GM21515 (cell line): Measurements from ENCODE around the gene MGAT5B.
"Not testable (repeated sequence)": the region's sequence is repeated elsewhere in the genome, so short reads cannot be mapped to it uniquely, and the experiment has no call there.

Experiments used
- ATAC-seq: cut with Tn5 transposase; IDR thresholded peaks from one replicate; pipeline ENCODE4 v1.9.1; 2021; ENCODE audit not compliant: unreplicated experiment

Gene MGAT5B

DNA sequence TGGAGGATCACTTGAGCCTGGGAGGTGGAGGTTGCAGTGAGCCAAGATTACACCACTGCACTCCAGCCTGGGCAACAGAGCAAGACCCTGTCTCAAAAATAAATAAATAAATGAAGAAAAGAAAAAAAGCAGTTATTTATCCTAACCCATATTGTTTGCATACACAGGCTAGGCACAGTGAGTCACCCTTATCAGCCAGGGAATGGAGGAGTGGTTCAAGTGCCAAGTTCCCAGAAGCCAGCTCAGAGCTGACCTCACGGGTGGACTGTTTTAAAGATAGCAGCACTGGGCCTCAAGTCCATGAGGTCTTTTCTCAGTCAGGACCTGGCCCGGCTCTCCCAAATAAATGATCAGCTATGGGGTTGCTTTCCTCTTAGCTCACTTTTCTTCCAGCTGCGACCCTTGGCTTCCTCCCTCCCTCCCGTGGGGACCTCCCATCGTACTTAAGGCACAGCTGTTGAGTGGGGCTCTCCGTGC is 22.6 kb upstream of the MGAT5B start:
- no peak for ATAC-seq

DNA sequence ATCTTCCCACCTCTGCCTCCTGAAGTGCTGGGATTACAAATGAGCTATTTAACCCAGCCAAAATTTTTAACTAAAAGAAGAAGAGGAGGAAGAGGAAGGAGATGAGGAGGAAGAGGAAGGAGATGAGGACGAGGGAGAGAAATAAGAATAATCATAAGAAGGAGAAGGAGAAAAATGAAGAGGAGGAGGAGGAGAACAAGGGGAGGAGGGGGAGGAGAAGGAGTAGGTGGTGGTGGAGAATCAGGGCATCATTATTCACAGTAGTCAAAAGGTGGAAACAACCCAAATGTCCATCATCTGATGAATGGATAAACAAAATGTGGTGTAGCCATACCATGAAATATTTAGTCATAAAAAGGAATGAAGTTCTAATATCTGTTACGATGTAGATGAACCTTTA is 21.2 kb upstream of the MGAT5B start:
- ATAC-seq, result no peak

DNA sequence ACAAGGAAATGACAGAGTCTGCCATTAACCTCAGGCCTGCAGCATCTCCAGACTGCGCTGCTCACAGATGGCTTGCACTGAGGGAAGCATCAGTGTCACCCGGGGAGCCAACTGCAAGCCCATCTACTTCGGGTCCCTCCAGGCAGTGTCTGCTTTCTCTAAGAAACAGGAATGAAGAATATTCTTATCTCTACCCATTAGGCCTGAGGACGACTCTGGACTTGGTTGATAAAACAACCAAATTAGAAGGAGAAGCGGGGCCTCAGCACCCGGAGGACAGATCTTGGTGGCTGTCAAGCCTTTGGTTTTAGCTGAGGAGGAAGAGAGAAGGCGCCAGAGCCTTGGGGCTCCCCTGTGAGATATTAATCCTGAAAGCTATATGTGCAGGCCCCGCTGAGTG is 19.5 kb upstream of the MGAT5B start:
- ATAC-seq, result no peak

DNA sequence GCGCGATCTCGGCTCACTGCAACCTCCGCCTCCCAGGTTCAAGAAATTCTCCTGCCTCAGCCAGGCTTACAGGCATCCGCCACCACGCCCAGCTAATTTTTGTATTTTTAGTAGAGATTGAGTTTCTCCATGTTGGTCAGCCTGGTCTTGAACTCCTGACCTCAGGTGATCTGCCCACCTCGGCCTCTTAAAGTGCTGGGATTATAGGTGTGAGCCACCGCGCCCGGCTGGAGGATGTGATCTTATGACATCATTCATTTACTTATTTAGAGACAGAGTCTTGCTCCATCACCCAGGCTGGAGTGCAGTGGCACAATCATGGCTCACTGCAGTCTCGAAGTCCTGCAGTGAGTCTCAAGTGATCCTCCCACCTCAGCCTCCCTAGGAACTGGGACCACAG is 19.0 kb upstream of the MGAT5B start:
- ATAC-seq, result not testable (repeated sequence)

DNA sequence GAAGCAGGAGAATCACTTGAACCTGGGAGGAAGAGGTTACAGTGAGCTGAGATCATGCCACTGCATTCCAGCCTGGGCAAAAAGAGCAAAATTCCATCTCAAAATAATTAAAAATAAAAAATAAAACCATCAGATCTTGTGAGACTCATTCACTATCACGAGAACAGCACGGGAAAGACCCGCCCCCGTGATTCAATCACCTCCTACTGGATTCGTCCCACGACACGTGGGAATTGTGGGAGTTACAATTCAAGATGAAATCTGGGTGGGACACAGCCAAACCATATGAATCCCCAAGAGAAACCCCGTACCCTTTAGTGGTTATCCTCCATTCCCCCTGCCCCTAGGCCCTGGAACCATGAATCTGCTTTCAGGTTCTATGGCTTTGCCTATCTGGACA is 15.4 kb upstream of the MGAT5B start:
- ATAC-seq, result no peak

DNA sequence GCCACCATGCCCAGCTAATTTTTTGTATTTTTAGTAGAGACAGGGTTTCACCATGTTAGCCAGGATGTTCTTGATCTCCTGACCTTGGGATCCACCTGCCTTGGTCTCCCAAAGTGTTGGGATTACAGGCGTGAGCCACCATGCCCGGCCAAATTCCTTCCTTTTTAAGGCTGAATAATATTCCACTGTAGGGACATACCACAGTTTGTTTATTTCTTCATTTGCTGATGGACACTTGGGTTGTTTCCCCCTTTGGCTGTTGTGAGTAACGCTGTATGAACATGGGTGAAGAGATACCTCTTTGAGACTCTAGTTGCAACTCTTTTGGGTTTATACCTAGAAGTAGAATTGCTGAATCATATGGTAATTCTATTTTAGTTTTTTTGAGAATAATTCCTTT is 13.1 kb upstream of the MGAT5B start:
- no peak for ATAC-seq

DNA sequence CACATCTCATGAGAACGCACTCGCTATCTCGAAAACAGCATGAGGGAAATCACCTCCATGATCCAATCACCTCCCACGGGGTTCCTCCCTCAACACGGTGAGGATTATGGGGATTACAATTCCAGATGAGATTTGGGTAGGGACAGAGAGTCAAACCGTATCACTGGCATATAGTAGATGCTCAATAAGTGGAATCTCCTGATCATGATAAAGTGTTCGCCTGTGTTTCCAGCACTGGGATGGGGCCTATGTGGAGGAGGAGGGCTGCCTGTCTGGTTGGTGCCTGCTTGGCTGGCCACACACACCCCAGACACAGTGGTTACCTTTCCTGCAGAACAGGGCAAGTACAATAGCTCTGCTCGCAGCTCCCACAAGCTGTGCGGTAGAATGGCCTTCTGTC is 6.1 kb upstream of the MGAT5B start:
- no peak for ATAC-seq

DNA sequence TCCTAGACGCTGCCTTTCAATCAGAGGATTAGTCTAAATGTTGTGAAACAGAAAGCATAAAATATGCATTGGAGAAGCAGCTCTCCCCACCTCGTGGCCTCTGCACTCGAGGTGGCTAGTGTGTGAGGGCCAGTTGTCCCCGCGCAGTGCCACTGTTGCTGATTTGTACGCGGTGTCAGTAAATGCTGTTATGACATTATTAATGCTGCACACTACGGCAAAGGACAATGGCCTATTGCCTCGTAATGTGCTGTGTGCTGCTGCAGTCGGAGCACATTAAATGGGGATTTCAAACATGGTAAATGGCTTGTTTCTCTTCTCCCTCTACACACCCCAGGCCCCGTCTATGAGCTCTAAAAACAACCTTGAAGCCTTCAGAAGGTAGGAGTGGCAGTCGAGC is 5.7 kb upstream of the MGAT5B start:
- no peak for ATAC-seq

DNA sequence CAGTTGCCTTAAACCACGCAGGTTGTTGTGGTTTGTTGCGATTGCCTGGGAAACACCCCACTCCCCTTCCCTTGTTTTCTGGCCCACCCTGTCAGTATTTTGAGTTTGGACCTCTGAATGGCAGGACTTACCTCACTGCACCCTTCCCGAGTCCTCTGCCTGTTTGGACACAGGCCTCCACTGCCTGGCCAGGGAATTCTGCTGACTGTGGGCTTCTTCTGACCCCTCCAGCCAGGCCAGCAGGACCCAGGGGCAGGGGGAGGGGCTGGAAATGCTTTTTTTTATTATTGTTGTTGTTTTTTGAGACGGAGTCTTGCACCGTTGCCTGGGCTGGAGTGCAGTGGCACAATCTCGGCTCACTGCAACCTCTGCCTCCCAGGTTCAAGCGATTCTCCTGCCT is 4.2 kb upstream of the MGAT5B start:
- no peak for ATAC-seq

DNA sequence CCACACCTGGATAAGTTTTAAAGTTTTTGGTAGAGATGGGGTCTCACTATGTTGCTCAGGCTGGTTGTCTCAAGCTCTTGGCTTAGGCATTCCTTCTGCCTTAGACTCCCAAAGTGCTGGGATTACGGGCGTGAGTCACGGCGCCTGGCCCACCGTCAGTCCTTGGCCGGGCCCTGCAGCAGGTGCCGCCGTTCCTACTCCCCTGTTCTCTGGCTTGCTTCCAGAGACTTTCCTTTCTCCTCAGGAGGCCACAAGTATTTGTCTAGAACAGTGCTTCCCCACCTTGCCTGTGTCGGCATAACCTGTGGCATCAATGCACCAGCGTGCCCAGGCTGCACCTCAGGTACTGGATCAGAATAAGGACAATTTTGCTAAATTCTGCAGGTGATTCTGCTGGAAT is 3.0 kb upstream of the MGAT5B start:
- no peak for ATAC-seq

DNA sequence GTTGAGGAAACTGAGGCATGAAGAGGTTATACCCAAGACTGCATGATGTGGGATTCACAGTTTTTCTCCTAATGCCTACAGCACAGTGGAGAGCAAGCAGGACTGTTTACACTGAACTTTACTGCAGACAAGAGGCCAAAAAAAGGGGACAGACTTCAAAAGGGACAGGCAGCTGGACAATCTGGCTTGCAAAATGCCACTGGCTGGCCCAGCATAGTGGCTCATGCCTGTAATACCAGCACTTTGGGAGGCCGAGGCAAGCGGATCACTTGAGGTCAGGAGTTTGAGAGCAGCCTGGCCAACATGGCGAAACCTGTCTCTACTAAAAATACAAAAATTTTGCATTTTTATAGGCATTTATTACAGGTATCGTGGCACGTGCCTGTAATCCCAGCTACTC is 2.0 kb upstream of the MGAT5B start:
- ATAC-seq, result no peak

DNA sequence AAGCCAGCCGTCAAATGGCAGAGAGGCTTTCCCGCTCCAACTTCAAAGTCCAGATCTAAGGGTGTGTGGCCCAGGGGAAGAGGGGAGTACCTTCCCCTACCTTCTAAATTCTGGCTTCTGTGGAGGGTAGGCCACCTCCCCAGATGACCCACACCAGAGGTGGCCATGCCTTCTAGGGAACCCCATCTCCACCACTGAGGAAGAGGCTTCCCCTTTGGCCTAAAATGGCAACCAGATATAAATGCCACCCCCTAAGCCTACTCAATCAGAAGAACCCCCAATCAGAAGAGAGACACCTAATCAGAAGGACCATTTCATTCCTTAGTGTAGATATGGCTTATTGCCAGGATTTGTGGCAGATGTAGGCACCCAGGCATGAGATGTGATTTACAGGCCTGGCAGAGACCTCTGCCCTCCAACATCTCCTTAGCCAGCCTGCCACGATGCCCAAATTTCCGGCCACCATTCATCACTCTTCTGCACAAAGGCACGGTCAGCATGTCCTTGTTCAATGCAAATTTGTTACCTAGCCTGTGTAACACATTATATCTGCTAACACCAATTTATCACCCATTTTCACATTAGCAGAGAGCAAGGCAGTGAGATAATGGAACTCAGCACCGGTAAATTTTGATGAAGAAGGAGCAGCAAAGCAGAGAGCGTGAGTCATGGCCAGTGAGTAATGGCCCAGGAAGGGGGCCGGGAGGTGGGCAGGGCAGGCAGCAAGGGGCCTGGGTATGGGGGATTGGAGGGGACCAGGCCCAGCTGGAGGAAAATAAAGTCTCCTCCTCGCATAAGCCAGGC is 1.2 kb upstream of the MGAT5B start:
- ATAC-seq, result no peak

DNA sequence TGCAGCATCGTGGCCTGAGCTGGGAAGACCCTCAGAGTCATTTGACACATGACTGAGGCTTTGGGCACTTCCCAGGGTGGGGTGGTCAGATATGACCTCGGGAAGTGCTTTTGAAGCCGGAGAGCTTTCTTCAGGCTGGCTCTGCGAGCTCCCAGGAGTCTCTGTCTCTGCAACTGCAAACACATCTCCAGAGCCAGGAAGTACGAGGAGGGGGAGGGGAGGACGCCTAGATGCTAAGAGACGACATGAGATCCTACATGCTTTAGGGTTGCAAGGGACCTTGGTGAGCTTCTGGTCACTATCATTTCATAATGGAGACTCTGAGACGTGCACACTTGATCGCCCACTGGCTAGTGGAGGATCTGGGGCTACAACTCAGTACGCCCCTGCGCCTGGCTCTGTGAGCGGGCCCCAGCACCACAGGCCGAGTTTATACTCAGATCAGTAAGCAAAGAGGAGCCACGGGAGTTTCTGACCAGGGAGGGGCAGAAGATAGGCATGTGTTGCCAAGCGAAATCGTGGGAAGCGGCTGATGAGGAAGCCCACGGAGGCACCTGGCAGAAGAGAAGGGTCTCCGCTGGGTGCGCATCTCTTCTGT is 527 bp upstream of the MGAT5B start:
- no peak for ATAC-seq

DNA sequence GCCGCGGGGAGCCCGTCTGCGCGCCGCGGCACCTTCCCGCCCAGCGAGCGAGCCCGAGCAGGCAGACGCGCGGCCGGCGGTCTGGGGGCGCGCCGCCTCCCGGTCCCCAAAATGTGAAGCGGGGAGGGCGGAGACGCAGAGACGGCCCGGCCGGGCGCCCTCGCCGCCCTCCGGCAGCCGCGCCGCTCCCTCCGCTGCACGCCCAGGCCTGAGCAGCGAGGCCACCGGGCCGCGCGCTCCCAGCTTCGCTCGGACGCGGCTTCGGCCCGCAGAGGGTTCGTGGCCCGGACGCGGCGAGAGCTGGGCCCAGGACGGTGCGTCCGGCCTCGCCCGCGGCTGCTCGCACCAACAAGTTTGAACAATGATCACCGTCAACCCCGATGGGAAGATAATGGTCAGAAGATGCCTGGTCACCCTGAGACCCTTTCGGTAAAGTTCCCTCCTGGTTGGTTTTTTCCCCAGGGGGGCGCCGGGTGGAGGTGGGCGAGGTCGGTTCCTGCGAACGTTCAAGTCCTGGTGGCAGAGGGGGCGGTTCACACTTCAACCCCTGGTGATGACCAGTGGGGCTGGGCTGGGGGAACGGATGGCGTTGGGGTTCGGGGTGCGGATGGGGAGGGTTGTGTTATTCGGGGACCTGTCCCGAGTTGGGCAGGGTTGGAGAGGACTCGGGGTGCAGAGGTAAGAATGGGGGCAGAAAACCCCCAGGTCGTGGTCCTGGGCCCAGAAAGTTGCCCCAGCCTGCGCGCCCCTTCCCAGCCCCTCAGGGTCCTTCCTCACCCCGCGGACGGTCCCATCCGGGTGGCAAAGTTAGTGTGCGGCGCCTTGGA is 678 bp downstream of the MGAT5B start:
- no peak for ATAC-seq

DNA sequence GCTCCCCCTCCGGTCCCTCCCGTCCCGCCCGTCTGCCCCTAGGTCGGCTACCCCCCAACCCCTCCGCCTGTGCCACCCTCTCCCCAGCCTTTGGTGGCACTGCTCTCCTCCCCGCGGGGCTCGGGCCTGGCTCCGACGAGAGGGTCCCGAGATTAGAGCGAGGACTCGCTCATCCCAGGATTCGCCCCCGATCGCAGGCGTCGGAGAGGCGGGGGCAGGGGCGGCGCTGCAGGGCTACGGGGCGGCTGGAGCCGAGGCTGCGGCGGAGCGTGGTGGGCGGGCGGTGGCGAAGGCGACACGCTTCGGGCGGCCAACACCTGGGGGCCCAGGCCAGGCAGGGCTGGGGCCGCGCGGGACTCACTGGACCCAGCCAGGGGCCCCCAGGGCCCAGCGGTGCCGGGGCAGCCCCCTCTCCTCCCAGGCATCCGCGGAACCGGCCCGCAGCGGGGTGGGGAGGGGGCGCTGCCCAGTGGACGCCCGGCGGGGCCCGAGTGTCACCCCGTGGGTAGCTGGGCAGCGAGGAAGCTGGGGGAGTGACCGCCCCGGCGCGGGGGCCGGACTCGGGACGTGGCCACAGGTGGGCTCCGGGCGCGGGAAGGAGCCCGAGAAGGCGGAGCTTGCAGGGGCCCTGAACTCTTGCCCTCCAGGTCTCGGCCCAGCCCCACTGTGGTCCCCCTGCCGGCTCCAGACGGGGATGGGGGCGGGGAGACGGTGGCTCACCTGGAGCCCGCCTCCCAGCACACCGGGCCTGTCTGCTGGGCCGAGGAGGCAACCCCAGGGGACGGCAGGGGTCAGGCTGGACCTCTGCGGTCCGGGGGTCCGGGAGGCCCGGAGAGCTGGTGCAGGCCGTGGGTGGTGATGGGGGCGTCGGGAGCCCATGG is 1.5 kb downstream of the MGAT5B start:
- no peak for ATAC-seq

DNA sequence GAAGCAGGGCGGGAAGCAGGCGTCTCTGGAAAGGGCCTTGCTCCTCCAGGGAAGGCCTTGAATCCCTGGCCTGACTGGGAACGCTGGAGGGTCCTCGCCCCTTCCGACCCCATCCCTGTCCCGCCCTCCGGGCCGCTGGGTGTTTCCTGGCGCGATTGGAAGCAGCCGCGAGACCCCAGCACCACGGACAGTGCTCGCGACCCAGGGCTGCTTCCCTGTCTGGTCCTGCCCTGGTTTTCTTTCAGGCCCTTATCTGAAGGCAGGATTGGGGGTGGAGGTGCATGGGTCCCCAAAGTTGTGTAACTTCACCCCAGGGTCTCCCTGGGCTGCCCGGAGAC is 2.1 kb downstream of the MGAT5B start:
- no peak for ATAC-seq

DNA sequence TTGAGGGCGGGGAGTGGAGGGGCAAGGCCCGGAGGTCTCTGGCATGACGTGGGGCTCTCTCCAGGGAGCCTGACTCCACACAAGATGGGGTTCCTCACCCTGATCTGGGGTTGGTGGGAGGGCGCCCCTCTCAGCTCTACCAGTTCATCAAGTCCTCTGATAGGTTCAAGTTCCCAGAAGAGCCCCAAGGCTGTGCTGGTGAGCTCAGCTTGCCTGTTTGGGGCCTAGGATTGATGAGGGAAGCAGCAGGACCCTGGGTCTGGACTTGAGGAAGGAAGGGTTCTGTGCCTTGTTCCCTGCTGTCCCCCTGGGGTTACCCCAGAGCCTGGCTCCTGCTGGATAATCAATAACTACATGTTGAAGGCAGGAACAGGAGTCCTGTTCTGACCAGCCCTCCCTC is 3.5 kb downstream of the MGAT5B start:
- no peak for ATAC-seq

DNA sequence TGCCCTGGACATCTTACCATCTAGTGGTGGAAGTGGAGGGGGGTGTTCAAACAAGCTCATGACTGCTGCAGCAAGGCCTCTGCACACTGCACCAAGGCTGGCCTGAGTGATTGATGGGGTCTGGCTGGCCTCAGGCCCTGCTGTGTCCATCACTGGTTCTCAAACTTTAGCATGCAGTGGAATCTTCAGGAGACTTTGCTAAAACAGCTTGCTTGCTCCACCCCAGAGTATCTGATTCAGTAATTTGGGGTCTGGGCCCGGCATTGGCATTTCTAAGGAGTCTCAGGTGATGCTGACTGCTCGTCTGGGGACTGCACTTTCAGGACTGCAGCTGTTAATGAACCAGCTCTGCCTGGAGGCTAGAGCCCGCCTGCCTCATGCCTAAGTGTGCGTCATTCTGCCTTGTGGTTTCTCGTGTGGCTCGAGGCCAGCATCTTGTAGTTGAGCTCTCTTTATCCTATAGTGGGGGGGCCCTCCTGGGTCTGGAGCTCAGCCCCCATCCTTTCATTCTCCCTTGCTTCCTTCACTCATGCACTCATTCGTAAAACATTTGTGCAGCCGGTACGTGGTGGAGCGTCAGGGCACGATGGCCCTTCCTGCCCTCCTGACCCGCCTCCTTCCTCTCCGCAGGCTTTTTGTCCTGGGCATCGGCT is 4.1 kb downstream of the MGAT5B start:
- no peak for ATAC-seq

DNA sequence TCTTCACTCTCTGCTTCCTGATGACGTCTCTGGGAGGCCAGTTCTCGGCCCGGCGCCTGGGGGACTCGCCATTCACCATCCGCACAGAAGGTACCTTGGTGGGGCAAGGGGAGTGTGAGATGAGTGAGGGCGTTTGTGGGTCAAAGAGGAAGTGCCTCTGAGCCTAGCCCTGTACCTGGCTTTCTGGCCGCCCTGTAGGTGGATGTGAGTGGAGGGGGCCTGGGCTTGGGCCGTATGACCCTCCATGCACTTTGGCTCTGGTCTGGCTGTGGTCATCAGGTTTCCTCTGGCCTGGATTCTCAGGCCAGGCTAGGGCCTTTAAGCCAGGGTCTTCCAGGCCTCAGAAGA is 4.6 kb downstream of the MGAT5B start:
- ATAC-seq, result no peak

DNA sequence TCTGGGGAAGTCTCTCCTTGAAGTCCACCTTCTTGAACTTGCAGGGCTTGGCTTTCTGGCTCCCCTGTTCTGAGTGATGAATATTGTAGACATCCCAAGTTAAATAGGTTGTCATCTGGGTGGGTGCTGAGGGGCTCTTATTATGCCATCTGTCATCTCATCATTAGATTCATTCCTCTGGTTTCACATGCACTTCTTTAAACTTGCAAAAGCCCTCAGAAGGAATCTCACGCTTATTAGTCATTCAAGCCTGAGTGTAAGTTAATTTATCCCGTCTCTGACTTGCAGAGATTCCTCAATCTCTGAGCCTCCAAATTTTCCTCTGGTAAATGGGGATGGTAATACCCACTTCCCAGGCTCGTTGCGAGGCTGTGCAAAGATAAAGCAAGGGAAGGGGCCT is 5.7 kb downstream of the MGAT5B start:
- no peak for ATAC-seq

DNA sequence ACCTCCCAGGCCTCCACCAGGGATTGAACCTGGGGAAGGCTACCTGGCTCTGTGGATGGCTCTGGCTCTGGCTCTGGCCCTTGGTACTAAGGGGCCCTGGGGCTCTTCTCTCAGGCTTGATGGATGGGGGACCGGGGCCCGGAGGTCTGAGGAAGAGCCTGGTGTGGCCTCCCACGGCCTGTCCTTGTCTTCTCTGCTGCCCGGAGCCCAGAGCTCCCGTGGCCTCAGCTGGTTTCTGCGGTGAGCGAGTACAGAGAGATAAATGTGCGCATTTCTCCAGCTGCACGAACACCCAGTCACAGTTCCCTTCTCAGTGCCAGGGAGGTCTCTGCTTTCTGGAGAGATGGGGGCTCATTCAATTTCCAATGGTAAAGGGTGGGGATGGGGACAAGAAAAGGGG is 9.2 kb downstream of the MGAT5B start:
- ATAC-seq, result no peak
